HFF-Myc (cell line): Measurements from ENCODE around the gene KIRREL3.

ENCODE experiments used
- DNase-seq: peaks from one replicate; pipeline ENCODE4 v3.0.0-alpha.2; 2011; ENCODE audit warnings: low read depth; ENCODE audit errors: extremely low read depth
- H3K4me3 ChIP-seq: replicated peaks from 2 replicates; pipeline ENCODE4 v1.5.1; 2011; ENCODE audit warnings: low read depth, mild to moderate bottlenecking, control low read depth, low read length
- TF ChIP-seq, protein P1 (sequence below): IDR thresholded peaks from 2 replicates; pipeline ENCODE4 v1.5.1; 2012; ENCODE audit warnings: mild to moderate bottlenecking, low read depth, low read length, control low read depth; ENCODE audit errors: missing control alignments

Gene KIRREL3

DNA sequence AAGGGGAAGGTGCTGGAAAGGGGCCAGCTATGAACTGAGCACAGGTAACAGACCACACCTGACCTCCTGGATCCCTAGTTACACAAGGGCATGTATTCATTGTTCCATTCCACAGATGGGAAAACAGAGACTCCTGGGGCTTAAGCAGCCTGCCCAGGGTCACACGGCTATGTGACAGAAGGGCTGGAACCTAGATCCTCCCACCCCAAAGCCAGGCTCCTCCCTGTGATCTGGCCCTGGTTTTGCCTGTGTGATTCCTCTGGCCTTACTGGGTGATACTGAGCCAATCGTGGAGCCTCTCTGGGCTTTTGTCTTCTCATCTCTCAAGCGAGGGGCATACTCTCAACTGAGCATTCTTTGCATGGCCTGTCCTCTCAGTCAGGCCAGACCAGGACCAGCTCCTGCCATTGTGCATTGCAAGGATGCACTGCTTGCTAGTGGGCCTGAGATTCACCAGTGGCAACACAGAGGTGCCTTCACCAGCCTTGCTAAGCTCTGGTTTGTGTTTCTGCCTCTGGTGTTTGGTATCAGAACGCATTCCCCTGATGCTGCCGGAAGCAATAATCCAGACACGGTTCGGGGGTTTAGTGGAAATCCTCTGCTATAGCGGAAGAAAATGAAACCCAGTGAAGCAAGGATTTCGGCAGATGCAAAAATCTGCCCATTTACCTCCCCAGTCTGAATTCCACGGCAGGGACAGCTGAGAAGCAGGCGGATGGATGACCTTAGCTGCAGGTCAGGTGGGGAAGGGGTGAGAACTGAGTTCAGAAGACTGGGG is 418.5 kb downstream of the KIRREL3 start:
- TF ChIP-seq, protein P1, sequence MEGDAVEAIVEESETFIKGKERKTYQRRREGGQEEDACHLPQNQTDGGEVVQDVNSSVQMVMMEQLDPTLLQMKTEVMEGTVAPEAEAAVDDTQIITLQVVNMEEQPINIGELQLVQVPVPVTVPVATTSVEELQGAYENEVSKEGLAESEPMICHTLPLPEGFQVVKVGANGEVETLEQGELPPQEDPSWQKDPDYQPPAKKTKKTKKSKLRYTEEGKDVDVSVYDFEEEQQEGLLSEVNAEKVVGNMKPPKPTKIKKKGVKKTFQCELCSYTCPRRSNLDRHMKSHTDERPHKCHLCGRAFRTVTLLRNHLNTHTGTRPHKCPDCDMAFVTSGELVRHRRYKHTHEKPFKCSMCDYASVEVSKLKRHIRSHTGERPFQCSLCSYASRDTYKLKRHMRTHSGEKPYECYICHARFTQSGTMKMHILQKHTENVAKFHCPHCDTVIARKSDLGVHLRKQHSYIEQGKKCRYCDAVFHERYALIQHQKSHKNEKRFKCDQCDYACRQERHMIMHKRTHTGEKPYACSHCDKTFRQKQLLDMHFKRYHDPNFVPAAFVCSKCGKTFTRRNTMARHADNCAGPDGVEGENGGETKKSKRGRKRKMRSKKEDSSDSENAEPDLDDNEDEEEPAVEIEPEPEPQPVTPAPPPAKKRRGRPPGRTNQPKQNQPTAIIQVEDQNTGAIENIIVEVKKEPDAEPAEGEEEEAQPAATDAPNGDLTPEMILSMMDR = no peak
- H3K4me3 ChIP-seq = no peak overlapping the region
- DNase-seq = no peak

DNA sequence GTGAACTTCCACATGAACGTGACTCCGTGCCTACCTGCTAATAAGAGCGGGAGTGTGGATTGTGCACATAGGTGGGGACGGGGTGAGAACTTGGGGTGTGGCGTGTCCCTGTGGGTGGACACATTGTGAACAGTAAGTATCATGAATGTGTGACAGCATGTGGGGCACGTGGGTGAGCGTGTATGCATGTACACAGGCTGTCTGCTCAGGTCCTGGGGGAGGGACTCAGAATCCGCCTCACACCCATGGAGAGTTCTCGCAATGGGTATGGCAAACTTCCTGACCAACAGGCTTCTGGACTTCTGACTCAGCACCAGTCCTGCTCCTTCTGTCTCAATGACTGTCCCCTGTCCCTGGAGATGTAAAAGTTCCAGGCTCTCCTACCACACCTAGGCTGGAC is 422.1 kb downstream of the KIRREL3 start:
- H3K4me3 ChIP-seq = no peak overlapping the region
- DNase-seq = no peak
- TF ChIP-seq, protein P1 = no peak

DNA sequence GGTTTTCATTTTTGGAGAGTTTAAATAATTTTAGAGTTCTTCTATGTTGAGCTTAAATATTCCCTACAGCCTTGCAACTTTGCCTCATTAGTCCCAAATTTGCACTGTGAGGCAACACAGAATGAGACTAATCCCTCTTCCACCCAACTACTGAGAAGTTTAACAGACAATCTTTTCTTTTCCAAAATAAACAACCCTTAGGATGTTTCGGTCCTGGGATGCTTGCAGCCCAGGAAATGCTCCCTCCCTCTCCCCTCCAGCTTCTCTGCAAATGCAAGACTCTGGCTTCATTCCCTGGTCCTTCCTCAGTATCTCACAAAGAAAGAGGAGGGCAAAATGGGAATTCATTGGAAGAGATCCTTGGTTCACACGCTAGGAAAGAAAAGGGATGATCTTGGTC is 422.5 kb downstream of the KIRREL3 start:
- DNase-seq = no peak
- no peak overlapping the region for H3K4me3 ChIP-seq
- TF ChIP-seq, protein P1 = no peak

DNA sequence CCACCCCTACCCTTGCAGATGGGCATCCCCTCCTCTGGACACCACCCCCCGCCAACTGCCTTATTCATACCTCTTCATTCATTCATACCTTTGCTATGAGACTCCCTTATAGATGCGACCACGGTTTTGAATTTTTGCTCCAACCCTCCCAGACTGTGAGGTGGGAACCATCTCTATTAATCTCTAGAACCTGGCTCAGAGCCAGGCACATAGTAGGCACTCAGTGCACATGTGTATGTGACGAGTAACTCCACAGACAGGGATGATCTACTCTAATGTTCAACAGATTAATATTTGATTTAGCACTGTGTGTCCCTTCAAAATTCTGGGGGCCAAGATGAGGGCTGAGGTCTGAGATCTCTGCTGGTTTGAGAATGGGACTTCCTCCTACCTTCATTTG is 424.7 kb downstream of the KIRREL3 start:
- no peak for DNase-seq
- no peak overlapping the region for H3K4me3 ChIP-seq
- TF ChIP-seq, protein P1 = no peak

DNA sequence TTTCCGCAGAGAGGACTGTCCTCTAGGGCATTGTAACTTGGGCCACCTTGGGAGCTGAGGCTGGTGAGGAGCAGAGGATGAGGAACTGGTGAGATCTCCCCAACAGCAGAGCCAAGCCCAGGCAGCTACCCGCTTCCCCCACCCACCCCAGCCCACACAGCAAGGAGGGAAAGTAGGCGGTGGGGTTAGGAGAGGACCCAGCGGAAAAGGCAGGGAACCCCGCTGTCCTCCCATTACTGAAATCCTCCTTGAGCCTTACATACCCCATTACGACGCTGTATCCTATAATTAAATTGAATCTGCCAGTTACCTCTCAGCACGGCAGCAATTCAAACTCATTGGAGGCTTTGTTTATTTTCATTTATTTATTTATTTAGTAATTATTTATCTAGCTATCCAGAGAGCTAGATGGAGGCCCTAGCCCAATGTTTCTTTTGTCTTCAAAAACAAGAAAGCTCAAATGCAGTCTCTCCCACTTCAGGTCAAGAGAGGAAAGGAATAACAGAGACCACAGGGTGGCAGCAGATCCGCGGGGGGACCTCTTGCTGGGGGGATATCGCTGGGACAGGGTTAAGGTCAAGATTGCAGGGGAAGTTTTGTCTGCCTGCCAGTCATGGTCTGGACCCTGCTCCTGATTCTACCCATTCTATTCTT is 427.1 kb downstream of the KIRREL3 start:
- DNase-seq = no peak
- TF ChIP-seq, protein P1 = peak; percentile 28
- H3K4me3 ChIP-seq = no peak overlapping the region

DNA sequence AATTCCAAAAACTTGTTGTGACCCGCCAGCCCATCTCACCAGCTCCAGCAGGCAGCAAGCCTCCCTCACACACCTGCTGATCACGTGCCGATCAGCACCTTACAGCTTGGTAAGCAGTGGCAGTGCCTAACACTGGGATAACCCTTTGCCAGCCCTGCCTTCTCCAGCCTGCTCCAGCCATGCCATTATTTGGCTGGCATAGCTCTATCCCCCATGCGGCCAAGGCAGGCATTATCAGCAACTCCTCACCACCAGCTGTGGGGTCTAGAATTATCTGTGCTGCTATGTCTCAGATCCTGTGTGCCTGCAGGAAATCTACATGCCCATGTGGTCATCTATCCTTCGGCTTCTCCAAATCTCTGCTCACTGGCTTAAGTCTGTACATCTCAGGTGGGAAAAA is 430.1 kb downstream of the KIRREL3 start:
- no peak for DNase-seq
- TF ChIP-seq, protein P1 = no peak
- H3K4me3 ChIP-seq = no peak overlapping the region
